Endothelial cell of umbilical vein (primary cell): ENCODE measurements around the gene CDK10.

ENCODE experiments used
- CTCF ChIP-seq, 2 donors: IDR thresholded peaks; 1 replicate in 1 of 2; 2 replicates in 1 of 2; pipeline ENCODE4 v1.5.1; 2011; ENCODE audit warnings: low read length in 2 of 2, mild to moderate bottlenecking in 2 of 2, moderate library complexity in 2 of 2, control low read depth in 1 of 2, inconsistent platforms in 1 of 2, low read depth in 1 of 2; ENCODE audit not compliant: insufficient read depth in 1 of 2; ENCODE audit errors: extremely low read depth in 1 of 2
- JUN ChIP-seq: IDR thresholded peaks from 2 replicates; pipeline ENCODE4 v1.6.1; 2011; ENCODE audit warnings: borderline replicate concordance, low read depth; ENCODE audit not compliant: insufficient read length, insufficient read depth
- POLR2AphosphoS5 ChIP-seq: IDR thresholded peaks from 2 replicates; pipeline ENCODE4 v1.6.1; 2012; ENCODE audit warnings: low read depth, mild to moderate bottlenecking, control low read depth, low read length, moderate library complexity; ENCODE audit not compliant: insufficient read depth

- no peak for TF ChIP-seq CTCF (IDR thresholded peaks at IDR 0.05; ENCODE audit: extremely low read depth in 1 of 2, insufficient read depth in 1 of 2, low read depth in 1 of 2, low read length in 2 of 2)
- no peak for TF ChIP-seq POLR2AphosphoS5
- TF ChIP-seq JUN, result no peak
These were observed 18.5 kb downstream of the CDK10 start for GRCh38 chr16:89705006-89705405.
